Astrocyte of the cerebellum (primary cell): ENCODE results near the gene MKS1.

Source experiments
- DNase-seq: peaks from one replicate; pipeline ENCODE4 v3.0.0-alpha.2; 2011; ENCODE audit warnings: low read depth
- H3K4me3 ChIP-seq: 2 replicates; pipeline ENCODE4 v1.5.1; 2011; ENCODE audit warnings: mild to moderate bottlenecking, low read depth, low read length, moderate library complexity
- CTCF ChIP-seq: IDR thresholded peaks from 2 replicates; pipeline ENCODE4 v1.5.1; 2012; ENCODE audit warnings: low read length, low read depth, moderate library complexity, mild to moderate bottlenecking; ENCODE audit errors: missing control alignments
- in situ Hi-C: cut with HindIII; loops from 2 replicates; pipeline ENCODE4 v1.10.0; 2017; ENCODE audit warnings: low sequenced_read_pairs

The MKS1 gene

GRCh38 chr17:58208344-58208743 is 10.7 kb downstream of the MKS1 start:
- DNase-seq = no peak
- H3K4me3 ChIP-seq = no peak overlapping the region
- in situ Hi-C loops = no loop called here
- TF ChIP-seq CTCF = no peak

- TF ChIP-seq CTCF = no peak
- H3K4me3 ChIP-seq = no peak overlapping the region
- in situ Hi-C loops = no loop called here
- DNase-seq = no peak
Observed at GRCh38 chr17:58207451-58207850, 11.6 kb downstream of the MKS1 start.

GRCh38 chr17:58205936-58206335 is 13.1 kb downstream of the MKS1 start:
- no peak for DNase-seq
- no peak for TF ChIP-seq CTCF
- no peak overlapping the region for H3K4me3 ChIP-seq
- in situ Hi-C loops = no loop called here

GRCh38 chr17:58204796-58205195 is 14.3 kb downstream of the MKS1 start:
- DNase-seq = no peak
- no peak for TF ChIP-seq CTCF

GRCh38 chr17:58202859-58203258 is 16.2 kb downstream of the MKS1 start:
- no peak overlapping the region for H3K4me3 ChIP-seq
- no peak for TF ChIP-seq CTCF
- in situ Hi-C loops = no loop called here
- DNase-seq = no peak

More at GRCh38 chr17:58204796-58205195, 14.3 kb downstream of the MKS1 start:
- in situ Hi-C loops = no loop called here
- no peak overlapping the region for H3K4me3 ChIP-seq

- DNase-seq = no peak
- H3K4me3 ChIP-seq = no peak overlapping the region
- in situ Hi-C loops = no loop called here
- TF ChIP-seq CTCF = peak; percentile 51
Observed at GRCh38 chr17:58200024-58200633, 18.9 kb downstream of the MKS1 start.
